ENCODE data around the gene RADIL.

The RADIL gene

DNA sequence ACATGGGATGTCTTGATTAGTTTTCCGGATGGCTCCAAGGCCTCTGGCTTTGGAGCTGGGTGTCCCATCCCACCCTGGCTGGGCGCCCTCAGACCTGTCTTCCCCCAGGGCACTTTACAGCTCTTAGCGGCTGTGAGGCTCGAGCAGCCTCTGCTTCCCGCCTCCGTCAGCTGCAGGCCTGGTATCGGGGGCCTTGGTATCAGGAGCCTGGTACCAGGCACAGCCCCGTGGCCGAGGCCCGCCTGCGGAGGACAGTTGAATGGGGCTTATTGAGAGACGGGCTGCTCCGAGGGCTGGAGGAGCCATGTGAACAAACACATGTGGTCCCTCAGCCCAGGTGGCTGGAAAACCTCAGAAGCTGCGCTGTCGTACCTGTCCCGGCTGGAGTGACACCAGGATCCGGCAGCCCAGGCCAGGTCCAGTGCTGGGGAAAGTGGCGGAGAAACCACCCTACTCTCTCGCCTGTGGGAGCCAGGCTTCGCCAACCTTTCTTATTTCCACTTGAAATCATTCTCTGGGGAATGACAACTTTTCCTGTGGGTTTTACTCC lies 132.0 kb downstream of the RADIL start:
- H3K4me3 ChIP-seq (replicated peaks in 1 of 2; ENCODE audit: low read depth in 2 of 2, low read length in 2 of 2) = no peak overlapping the region
- TF ChIP-seq, protein P1, sequence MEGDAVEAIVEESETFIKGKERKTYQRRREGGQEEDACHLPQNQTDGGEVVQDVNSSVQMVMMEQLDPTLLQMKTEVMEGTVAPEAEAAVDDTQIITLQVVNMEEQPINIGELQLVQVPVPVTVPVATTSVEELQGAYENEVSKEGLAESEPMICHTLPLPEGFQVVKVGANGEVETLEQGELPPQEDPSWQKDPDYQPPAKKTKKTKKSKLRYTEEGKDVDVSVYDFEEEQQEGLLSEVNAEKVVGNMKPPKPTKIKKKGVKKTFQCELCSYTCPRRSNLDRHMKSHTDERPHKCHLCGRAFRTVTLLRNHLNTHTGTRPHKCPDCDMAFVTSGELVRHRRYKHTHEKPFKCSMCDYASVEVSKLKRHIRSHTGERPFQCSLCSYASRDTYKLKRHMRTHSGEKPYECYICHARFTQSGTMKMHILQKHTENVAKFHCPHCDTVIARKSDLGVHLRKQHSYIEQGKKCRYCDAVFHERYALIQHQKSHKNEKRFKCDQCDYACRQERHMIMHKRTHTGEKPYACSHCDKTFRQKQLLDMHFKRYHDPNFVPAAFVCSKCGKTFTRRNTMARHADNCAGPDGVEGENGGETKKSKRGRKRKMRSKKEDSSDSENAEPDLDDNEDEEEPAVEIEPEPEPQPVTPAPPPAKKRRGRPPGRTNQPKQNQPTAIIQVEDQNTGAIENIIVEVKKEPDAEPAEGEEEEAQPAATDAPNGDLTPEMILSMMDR (IDR thresholded peaks at IDR 0.05; ENCODE audit: low read depth, low read length) = no peak
- DNase-seq (ENCODE audit: low read depth in 2 of 2) = no peak

DNA sequence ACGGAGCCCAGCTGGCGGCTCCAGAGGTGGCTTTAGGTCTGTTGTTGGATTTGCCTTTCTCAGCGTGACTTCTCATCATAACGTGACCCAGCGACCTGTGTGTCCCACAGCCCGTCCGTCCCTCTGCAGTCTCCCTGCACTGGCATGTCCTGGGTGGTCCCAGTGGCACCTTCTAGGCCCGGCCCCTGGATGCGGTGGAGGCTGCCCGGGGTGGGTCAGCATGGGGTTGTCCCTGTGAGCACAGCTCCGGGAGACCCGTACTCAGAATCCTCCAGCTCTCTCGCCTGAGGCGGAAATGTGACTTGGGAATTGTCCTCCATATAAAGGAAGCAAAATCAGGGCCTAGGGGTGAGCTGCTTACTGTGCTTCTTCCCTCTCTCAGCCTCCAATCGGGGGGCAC lies 133.7 kb downstream of the RADIL start:
- TF ChIP-seq, protein P1 (IDR thresholded peaks at IDR 0.05; ENCODE audit: low read depth, low read length) = no peak
- no peak overlapping the region for H3K4me3 ChIP-seq (replicated peaks in 1 of 2; ENCODE audit: low read depth in 2 of 2, low read length in 2 of 2)
- DNase-seq (ENCODE audit: low read depth in 2 of 2) = no peak

DNA sequence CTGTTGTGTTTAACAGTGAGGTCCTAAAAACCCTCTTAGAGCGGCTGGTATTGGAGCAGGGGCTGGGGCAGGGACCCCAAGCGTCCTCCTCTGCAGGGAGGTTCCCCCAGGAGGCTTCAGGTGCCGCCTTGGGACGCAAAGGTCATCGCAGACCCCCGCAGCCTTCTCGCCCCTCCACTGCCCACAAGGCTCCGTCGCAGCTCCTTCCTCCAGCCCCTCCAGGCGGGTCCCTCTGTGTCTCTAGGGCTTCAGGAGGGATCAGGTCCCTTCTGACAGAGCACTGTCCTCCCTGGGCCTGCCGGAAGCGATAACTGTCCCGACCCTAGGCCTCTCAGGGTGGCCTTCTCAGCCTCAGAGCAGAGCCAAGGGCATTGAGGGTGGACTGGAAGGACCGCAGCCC lies 134.2 kb downstream of the RADIL start:
- TF ChIP-seq, protein P1 (IDR thresholded peaks at IDR 0.05; ENCODE audit: low read depth, low read length) = no peak
- no peak for DNase-seq (ENCODE audit: low read depth in 2 of 2)
- no peak overlapping the region for H3K4me3 ChIP-seq (replicated peaks in 1 of 2; ENCODE audit: low read depth in 2 of 2, low read length in 2 of 2)

Measured in cardiac fibroblast (primary cell).